ENCODE results near the gene XAGE1A. TPM values are rescaled to one million over a fixed set of nuclear protein-coding genes. Genes with fewer than 3 reads are reported as not detected.

XAGE1A gene
- total RNA-seq (ENCODE audit: low replicate concordance) = not detected in 2 replicates

GRCh38 chrX:52495545-52496418 is at the start of gene XAGE1A:
Gene XAGE1A, plus strand, starts transcription at chrX:52495808. Its CDS starts 1,554 bp downstream, at chrX:52497362.

DNA sequence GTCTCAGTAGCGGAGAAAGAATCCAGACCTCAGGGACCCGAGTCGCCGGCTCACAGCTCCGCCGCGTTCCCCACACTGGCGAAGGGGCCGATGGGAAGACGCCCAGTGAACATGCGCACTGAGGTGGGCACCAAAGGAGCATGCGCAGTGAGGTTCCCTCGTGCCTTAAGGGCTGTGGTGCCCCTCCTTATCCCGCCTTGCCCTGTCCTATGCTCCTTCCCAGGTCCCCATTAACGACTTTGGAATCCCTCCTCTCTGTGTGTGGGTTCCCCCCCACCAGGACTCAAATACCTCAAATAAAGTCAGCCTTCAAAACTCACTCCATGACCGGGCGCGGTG is 21.3 kb downstream of the XAGE1A start, which contains the start of gene XAGE1B:
TSS of gene XAGE1B (minus strand) at position 77 of the 339 bp plus-strand sequence. CDS start 1,536 bp downstream, outside the sequence.

Other genes with a start within 250 kb of the XAGE1A start
- gene XAGE2, start 126.8 kb upstream of the XAGE1A start, total RNA-seq (ENCODE audit: low replicate concordance) = not detected in 2 replicates
- gene XAGE1B, start 21.3 kb downstream of the XAGE1A start, total RNA-seq (ENCODE audit: low replicate concordance) = not detected in 2 replicates
- gene SSX7, start 159.1 kb downstream of the XAGE1A start, total RNA-seq (ENCODE audit: low replicate concordance) = not detected in 2 replicates
- not detected in 2 replicates for gene SSX2, start 211.4 kb downstream of the XAGE1A start, total RNA-seq (ENCODE audit: low replicate concordance)

All from smooth muscle cell of the coronary artery (primary cell).